HG03575 (cell line): ENCODE results near the gene DNAJA3.

Experiments used
- ATAC-seq: cut with Tn5 transposase; IDR thresholded peaks from one replicate; pipeline ENCODE4 v1.9.1; 2021; ENCODE audit not compliant: unreplicated experiment, insufficient number of reproducible peaks, low FRiP score; ENCODE audit errors: extremely low read depth

DNAJA3 gene

GRCh38 chr16:4425378-4426020 is at the start of gene DNAJA3:
DNAJA3 (plus strand) TSS chr16:4425868; CDS start chr16:4425882, 14 bp downstream.
- ATAC-seq = peak; percentile 38

GRCh38 chr16:4376126-4376892 is 49.4 kb upstream of the DNAJA3 start:
- no peak for ATAC-seq

GRCh38 chr16:4376893-4377572 is 48.6 kb upstream of the DNAJA3 start:
- no peak for ATAC-seq

- no peak for ATAC-seq
Measured at GRCh38 chr16:4377573-4378154, 48.0 kb upstream of the DNAJA3 start.

GRCh38 chr16:4378161-4378666 is 47.5 kb upstream of the DNAJA3 start:
- no peak for ATAC-seq

- ATAC-seq = no peak
Measured at GRCh38 chr16:4378999-4379690, 46.5 kb upstream of the DNAJA3 start.

DNA sequence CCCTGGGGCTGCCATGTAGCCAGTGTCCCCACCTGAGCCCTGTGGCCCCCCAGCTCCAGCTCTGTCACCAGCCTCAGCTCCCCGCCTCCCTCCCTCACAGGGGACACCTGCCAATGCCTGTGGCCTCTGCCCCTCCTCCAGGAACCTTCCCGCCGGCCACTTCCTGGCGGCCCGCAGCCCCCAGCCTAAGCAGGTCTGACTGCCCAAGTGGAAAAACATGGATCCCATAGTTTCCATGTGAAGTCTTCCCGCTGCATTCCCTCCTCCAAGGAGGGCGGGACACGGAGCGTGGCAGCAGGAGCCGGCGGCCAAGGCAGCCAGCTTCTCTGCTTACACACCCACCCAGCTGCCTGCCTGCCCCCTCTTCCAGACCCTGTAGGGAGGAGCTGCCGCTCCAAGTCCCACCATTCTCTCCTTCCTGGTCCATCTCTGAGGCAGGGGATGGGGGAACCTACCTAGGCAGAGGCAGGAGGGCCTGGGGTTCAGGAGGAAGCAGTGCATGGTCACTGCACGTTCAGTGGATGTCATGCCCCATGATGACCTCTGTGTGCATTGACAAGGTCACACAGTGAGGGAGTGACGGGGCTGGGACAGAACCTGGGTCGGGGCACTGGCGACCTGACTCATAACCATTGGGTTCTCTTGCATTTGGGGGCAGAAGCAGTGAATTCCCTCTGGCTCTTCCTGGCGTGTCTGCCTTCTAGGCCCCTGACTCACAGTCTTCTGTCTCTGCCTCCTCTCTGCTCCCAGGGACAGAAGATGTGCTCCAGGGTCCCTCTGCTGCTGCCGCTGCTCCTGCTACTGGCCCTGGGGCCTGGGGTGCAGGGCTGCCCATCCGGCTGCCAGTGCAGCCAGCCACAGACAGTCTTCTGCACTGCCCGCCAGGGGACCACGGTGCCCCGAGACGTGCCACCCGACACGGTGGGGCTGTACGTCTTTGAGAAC is 45.3 kb upstream of the DNAJA3 start:
- ATAC-seq = no peak

GRCh38 chr16:4381072-4381934 is 44.4 kb upstream of the DNAJA3 start:
- no peak for ATAC-seq

DNA sequence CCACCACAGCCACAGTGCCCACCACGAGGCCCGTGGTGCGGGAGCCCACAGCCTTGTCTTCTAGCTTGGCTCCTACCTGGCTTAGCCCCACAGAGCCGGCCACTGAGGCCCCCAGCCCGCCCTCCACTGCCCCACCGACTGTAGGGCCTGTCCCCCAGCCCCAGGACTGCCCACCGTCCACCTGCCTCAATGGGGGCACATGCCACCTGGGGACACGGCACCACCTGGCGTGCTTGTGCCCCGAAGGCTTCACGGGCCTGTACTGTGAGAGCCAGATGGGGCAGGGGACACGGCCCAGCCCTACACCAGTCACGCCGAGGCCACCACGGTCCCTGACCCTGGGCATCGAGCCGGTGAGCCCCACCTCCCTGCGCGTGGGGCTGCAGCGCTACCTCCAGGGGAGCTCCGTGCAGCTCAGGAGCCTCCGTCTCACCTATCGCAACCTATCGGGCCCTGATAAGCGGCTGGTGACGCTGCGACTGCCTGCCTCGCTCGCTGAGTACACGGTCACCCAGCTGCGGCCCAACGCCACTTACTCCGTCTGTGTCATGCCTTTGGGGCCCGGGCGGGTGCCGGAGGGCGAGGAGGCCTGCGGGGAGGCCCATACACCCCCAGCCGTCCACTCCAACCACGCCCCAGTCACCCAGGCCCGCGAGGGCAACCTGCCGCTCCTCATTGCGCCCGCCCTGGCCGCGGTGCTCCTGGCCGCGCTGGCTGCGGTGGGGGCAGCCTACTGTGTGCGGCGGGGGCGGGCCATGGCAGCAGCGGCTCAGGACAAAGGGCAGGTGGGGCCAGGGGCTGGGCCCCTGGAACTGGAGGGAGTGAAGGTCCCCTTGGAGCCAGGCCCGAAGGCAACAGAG is 43.5 kb upstream of the DNAJA3 start:
- no peak for ATAC-seq

DNA sequence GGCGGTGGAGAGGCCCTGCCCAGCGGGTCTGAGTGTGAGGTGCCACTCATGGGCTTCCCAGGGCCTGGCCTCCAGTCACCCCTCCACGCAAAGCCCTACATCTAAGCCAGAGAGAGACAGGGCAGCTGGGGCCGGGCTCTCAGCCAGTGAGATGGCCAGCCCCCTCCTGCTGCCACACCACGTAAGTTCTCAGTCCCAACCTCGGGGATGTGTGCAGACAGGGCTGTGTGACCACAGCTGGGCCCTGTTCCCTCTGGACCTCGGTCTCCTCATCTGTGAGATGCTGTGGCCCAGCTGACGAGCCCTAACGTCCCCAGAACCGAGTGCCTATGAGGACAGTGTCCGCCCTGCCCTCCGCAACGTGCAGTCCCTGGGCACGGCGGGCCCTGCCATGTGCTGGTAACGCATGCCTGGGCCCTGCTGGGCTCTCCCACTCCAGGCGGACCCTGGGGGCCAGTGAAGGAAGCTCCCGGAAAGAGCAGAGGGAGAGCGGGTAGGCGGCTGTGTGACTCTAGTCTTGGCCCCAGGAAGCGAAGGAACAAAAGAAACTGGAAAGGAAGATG is 42.8 kb upstream of the DNAJA3 start:
- ATAC-seq = no peak

DNA sequence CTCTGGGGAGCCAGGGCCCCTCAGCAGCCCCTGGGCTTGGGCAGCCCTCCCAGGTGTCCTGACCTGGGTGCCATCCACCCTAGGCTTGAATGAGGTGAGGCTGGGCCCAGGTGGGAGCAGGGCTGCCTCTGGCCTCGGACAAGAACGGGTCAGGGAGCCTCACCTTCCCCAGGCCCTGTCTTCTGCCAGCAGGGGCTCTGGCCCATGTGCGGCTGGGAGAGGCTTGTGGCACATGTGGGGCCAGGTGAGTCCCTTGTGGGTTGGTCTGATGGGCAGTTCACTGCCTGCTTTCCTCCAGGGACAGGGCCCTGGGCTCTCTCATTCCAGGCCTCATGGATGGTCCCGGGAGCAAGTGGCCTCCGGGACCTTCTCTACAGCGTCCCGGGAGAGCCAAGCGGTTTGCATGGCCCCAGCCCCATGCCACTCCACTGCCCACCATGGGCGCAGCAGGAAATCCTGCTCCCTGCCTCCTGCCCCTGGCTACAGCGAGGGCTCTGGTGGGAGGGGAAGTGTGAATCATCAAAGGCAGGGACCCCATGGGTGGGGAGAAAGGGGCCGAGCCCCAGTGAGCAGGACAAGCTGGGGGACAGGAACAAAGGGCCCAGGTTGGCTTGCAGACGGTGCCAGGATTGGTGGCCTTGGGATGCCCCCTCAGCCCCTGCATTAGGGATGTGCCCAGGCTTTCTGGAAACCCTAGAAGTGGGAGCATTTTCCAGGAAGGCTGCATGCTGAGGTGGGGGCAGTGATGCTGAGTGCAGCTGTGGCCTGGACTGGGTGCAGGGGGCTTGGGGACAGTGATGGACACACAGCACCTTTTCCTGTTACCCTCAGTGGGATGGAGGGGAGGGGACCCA is 41.9 kb upstream of the DNAJA3 start:
- ATAC-seq = no peak

- ATAC-seq = no peak
Measured at GRCh38 chr16:4384509-4384942, 41.1 kb upstream of the DNAJA3 start.

DNA sequence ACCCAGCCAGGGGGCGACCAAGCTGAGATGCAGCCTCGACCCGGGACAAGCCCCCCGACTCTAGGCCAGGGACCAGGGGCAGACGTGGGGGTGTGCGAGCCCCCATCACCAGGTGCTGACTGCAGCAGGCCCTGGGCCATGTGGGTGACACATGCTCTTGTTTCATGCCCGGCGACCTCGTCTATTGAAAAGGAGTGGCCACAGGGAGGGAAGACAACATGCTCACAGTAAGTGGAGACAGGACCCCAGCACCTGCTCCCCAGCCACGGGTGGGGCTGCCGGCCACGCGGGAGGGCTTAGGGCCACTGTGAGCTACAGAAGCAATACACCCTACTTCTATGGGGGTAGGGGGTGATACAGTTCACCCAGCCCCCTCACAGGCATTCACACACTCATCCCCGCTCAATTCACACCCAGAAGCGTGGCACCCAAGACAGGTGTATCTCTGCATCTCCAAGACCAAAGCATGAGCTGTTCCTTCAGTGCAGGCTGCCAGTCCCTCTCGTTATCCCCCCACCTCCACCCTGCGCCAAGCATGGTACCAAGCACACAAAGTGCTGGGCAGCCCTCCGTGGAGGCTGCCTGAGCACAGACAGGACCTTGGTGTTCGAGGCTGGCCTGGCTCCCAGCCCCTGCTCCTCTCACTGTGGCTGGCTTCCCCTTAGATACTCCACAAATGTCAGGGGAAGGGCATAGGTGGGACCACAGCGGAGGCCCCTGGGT is 40.4 kb upstream of the DNAJA3 start:
- no peak for ATAC-seq

DNA sequence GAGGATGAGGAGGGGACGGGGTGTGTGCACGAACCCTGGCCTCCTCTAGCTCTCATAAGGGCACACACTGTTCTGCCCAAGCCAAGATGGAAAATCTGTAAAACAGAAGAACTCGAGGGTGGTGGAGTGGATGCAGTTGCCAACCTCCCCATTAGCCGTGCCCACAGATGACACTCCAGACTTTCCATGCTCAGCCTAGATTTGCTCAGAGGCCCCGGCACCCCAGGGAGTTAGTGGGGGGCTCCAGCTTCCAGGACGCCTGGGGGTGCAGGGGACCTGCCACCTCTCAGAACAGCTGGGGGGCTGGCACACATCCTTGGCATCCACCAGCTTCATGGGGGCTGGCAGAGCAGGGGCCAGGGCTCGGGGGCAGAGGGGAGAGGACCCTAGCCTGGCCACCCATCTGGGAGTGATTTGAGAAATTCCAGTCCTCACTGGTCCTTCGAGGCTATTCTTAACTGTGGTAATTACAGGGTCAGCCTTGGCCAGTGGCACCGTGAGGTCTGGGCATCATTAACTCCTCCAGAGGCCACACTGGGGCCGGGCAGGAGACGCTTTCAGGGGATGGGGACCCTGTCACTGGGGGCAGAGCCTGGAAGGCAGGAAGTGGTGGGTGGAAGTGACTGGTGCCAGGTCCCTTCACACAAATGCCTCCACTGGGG is 39.7 kb upstream of the DNAJA3 start:
- ATAC-seq = no peak
